Measurements from ENCODE around the gene HK2. TPM values are rescaled to one million over a fixed set of nuclear protein-coding genes. Genes with fewer than 3 reads are reported as not detected.
A peak's percentile ranks its signal among the peaks of the same experiment; 100 is the strongest.
"Not testable (repeated sequence)": the region's sequence is repeated elsewhere in the genome, so short reads cannot be mapped to it uniquely, and the experiment has no call there.

The HK2 gene
- total RNA-seq, 2 donors from 2014 or later: 18.5 to 84.5 TPM

DNA sequence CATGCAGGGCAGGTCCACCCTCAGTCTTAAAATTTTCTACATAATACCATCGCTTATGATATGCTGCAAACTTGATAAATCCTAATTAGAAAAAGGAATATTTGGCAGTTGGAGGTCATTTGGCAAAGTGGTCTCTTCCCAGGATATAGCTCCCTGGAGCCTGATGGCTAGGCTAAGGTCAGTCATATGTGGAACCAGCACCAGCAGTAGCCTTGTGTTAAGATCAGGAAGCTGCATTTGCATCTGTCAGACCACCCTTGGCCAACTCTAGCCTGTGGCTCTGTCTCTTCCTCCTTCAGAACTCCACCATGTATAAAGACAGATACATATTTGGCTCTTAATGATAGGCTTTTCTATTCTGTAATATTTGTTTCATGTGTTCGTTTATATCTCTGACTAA, 5.4 kb upstream of the HK2 start:
- no peak for ATAC-seq
- Mint-ChIP-seq H3K9me3 (peaks cover 0 to 5% of the 10 kb centered on the region in 2 donors), H3K27ac (no peak overlapping the region), H3K36me3 (peaks cover 0 to 8% of the 10 kb centered on the region in 2 donors)
- DNase-seq (ENCODE audit: low spot score in 2 of 2): no peak

DNA sequence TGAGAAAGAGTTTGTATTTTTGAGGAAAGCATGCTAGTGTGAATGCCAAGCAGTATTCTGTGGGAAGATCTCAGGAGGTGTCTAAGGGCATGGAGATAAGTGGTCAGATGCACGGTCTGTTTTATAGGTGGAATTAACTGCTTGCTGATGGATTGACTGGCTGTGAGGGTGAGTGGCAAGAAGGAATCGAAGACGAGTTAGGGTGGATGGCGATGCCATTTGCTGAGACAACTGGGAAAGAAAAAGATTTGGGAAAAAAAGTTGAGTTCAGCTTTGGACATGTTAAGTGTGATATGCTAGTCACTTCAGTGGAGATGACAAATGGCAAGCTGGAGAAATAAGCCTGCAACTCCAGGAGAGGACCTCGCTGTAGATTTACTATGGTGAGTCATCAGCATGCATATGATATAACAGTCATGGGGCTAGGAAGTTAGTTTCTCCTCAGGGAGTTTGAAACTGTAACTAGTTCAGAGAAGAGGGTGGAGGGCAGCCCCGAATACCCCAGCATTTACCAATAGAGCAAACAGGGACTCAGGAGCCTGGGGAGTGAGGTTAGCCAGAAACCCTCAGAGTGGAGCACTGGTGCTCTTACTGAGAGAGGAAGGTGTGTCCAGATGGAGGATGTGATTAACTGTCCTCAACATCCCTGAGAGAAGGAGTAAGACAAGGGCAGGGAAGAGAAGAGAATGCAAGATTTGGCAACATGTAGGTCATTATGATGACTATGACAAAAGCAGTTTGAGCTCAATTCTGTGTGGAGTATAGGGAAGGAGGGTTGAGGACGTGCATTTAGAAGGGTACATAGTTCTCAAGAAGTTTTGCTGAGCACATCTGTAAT, 2.0 kb upstream of the HK2 start:
- peaks cover 5 to 27% of the 10 kb centered on the region in 2 donors for H3K36me3 Mint-ChIP-seq
- no peak overlapping the region for H3K27ac Mint-ChIP-seq
- DNase-seq (ENCODE audit: low spot score in 2 of 2) (no peak), ATAC-seq (no peak)
- peaks cover 0 to 5% of the 10 kb centered on the region in 2 donors for H3K9me3 Mint-ChIP-seq

DNA sequence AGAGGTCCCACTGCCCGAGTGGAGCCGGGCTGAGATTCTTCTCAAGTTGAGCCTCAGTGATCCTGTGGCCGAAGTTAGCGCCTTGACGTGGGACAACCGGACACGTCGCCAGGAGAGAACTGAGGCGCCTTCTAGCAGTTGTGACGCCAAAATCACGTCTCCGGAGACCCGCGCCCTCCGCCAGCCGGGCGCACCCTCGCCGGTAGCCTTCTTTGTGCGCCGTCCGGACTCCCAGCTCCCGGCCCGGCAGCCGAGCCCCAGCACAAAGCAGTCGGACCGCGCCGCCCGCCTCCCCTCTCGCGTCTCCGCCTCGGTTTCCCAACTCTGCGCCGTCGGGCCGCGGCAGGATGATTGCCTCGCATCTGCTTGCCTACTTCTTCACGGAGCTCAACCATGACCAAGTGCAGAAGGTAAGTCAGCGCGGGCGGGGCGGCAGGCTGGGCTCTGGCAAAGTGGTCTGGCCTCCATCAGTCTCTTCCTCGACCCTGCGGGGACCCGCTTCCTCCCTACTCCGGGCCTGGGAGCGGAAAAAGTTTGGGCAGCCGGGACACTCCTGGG, 386 bp downstream of the HK2 start:
- peak; percentile 7 to 17 for ATAC-seq
- peak overlapping the region in 1 of 2 donors; percentile 82 for H3K27ac Mint-ChIP-seq
- H3K36me3 Mint-ChIP-seq: peaks cover 5 to 51% of the 10 kb centered on the region in 2 donors
- H3K9me3 Mint-ChIP-seq: not testable (repeated sequence)
- peak in 1 of 2 donors; percentile 64 for DNase-seq (ENCODE audit: low spot score in 2 of 2)

- Mint-ChIP-seq H3K9me3 (peaks cover 0 to 5% of the 10 kb centered on the region in 2 donors), H3K27ac (peak overlapping the region; percentile 82 to 96), H3K36me3 (peaks cover 5 to 54% of the 10 kb centered on the region in 2 donors)
- DNase-seq (ENCODE audit: low spot score in 2 of 2) (peak; percentile 77 to 81), ATAC-seq (peak; percentile 76 to 79)
Observed at GRCh38 chr2:74834792-74835755, 1.1 kb downstream of the HK2 start.

DNA sequence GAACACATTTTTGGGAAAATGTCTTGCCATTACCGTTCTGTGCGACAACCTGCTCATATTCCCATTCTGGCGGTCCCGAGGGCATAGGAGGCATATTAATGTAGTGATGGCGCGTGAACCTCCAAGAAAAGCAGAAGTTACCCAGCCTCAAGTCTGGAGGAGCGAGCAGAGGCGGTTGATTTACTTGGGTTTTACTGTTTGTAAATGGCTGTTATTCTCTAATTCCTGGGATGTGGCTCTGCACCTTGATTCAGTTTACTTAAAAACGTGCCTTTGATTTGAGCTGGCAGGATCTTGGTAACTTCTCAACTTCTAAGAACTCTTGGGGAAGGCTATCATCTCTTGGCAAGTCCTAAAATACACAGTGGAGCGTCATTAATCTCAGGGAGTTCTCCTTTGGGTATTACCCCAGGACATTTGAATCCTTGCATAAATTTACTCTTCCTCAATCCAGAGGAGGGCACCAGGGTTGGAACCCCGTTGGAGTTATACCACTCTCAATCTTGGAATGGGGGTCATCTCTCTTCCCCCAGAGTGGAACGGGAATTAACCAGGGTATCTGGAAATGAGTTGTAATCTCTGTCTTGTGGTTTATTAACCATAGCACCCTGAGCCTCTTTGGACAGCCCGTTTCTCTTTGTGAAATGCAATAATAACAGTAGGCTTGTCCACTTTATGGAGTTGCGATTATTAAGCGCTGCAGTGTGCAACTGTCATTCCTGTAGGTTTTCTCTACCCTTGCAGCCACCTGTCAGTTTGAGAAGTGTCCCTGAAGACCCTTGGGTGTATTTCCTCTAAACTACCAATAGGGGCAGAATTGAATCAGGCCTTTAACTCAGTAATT, 2.1 kb downstream of the HK2 start:
- no peak for ATAC-seq
- H3K36me3 Mint-ChIP-seq: peaks cover 5 to 59% of the 10 kb centered on the region in 2 donors
- DNase-seq (ENCODE audit: low spot score in 2 of 2): no peak
- peaks cover 0 to 5% of the 10 kb centered on the region in 2 donors for H3K9me3 Mint-ChIP-seq
- peak overlapping the region; percentile 19 to 82 for H3K27ac Mint-ChIP-seq

DNA sequence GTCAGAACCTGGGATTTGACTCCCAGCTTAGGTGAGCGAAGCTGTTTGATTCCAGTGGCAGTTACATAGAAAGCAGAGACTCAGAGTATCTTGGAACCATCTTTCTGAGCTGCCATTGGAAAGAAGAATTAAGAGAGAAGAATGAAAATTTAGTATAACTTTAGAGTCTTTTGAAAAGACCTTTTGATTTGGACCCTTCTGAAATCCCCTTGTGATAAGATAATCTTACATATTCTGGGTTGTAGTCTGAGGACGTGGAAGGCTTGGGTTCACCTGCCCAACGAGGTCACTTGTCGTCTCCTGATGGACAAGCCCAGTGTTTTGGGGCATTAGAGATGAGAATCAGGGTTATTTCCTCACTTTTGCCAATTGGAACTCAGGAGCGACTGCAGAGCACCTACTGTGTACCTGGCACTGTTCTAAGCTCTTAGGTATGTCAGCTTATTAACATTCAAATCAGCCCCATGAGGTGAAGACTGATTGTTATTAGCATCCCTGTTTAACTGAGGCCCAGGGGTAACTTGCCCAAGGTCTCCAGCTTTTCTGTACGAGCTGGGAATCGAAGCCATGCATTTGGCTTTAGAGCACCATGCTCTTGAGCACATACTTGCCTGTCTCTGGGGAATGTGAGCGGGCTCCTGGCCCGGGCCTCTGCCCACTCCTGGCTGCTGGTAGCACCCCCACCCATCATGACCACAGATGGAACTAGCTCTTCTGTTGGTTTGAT, 2.9 kb downstream of the HK2 start:
- H3K27ac Mint-ChIP-seq: peak overlapping the region; percentile 45 to 82
- DNase-seq (ENCODE audit: low spot score in 2 of 2): no peak
- peaks cover 0 to 5% of the 10 kb centered on the region in 2 donors for H3K9me3 Mint-ChIP-seq
- no peak for ATAC-seq
- H3K36me3 Mint-ChIP-seq: peaks cover 11 to 65% of the 10 kb centered on the region in 2 donors

GRCh38 chr2:74841641-74842040, 7.7 kb downstream of the HK2 start:
- Mint-ChIP-seq H3K36me3 (peaks cover 6 to 60% of the 10 kb centered on the region in 2 donors), H3K9me3 (no peaks in the 10 kb centered on the region), H3K27ac (peak overlapping the region in 1 of 2 donors; percentile 39)
- ATAC-seq (no peak), DNase-seq (ENCODE audit: low spot score in 2 of 2) (no peak)

- peak overlapping the region; percentile 74 to 89 for H3K27ac Mint-ChIP-seq
Observed at GRCh38 chr2:74843433-74843832, 9.5 kb downstream of the HK2 start.

DNA sequence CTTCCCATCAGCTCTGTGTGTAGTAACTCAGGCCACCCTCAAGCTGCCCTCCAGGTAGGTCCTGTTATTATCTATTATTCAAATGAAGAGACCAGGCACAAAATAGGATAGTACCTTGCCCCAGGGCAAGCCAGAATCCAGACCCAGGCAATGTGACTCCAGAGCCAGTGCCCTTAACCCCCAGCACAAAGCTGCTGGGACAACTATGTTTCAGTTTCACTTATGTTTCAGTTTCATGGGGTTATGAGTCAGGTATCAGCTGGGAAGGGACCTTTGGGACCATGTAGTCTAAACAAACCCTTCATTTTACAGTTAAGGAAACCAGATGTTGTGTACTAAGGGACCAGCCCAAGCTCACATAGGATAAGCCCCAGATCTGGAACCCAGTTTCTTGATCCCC, 10.0 kb downstream of the HK2 start:
- ATAC-seq (peak; percentile 84 to 89), DNase-seq (ENCODE audit: low spot score in 2 of 2) (no peak)
- Mint-ChIP-seq H3K27ac (peak overlapping the region; percentile 74 to 89), H3K36me3 (peaks cover 6 to 42% of the 10 kb centered on the region in 2 donors), H3K9me3 (no peaks in the 10 kb centered on the region)

More at GRCh38 chr2:74843433-74843832, 9.5 kb downstream of the HK2 start:
- no peak for DNase-seq (ENCODE audit: low spot score in 2 of 2)
- no peak for ATAC-seq
- Mint-ChIP-seq H3K36me3 (peaks cover 6 to 47% of the 10 kb centered on the region in 2 donors), H3K9me3 (no peaks in the 10 kb centered on the region)

DNA sequence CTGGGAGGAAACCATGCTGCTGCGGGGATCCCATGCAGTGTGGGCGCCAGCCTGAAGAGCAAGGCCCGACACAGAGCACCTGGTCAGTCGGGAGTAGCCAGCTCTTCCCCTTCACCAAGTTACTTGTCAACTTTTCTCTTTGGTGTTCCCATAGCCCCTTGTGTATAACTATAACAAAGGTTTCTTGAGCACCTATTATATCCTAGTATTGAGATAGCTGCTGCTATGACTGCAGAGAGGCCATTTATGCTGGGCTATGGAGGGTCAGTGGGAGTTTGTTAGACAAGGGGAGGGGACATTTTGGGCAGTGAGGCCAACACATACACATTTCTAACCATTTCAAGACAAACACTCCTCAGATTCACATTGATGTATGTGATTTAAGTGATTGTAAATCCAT, 10.8 kb downstream of the HK2 start:
- no peak for ATAC-seq
- Mint-ChIP-seq H3K27ac (peak overlapping the region in 1 of 2 donors; percentile 74), H3K36me3 (peaks cover 6 to 35% of the 10 kb centered on the region in 2 donors), H3K9me3 (no peaks in the 10 kb centered on the region)
- DNase-seq (ENCODE audit: low spot score in 2 of 2): no peak

- peaks cover 6 to 35% of the 10 kb centered on the region in 2 donors for H3K36me3 Mint-ChIP-seq
- DNase-seq (ENCODE audit: low spot score in 2 of 2) (peak; percentile 32 to 67), ATAC-seq (peak; percentile 46 to 70)
- peak overlapping the region; percentile 41 to 52 for H3K27ac Mint-ChIP-seq
- H3K9me3 Mint-ChIP-seq: no peaks in the 10 kb centered on the region
Observed at GRCh38 chr2:74845217-74845751, 11.4 kb downstream of the HK2 start.

GRCh38 chr2:74845991-74846390, 12.1 kb downstream of the HK2 start:
- Mint-ChIP-seq H3K9me3 (no peaks in the 10 kb centered on the region), H3K36me3 (peaks cover 6 to 35% of the 10 kb centered on the region in 2 donors), H3K27ac (peak overlapping the region in 1 of 2 donors; percentile 12)
- ATAC-seq (no peak), DNase-seq (ENCODE audit: low spot score in 2 of 2) (no peak)

- ATAC-seq: no peak
- H3K9me3 Mint-ChIP-seq: no peaks in the 10 kb centered on the region
- H3K36me3 Mint-ChIP-seq: peaks cover 3 to 32% of the 10 kb centered on the region in 2 donors
- H3K27ac Mint-ChIP-seq: peak overlapping the region in 1 of 2 donors; percentile 12
- no peak for DNase-seq (ENCODE audit: low spot score in 2 of 2)
Observed at GRCh38 chr2:74846481-74846880, 12.6 kb downstream of the HK2 start.

GRCh38 chr2:74847070-74847858, 13.3 kb downstream of the HK2 start:
- DNase-seq (ENCODE audit: low spot score in 2 of 2): no peak
- Mint-ChIP-seq H3K27ac (peak overlapping the region in 1 of 2 donors; percentile 36), H3K36me3 (peaks cover 0 to 30% of the 10 kb centered on the region in 2 donors), H3K9me3 (no peaks in the 10 kb centered on the region)
- ATAC-seq: no peak
